Measurements from ENCODE around the gene CACNA2D4.

CACNA2D4 gene

GRCh38 chr12:1890810-1891209 is 27.6 kb downstream of the CACNA2D4 start:
- DNase-seq (ENCODE audit: extremely low read depth in 1 of 2, low read depth in 1 of 2): no peak

DNA sequence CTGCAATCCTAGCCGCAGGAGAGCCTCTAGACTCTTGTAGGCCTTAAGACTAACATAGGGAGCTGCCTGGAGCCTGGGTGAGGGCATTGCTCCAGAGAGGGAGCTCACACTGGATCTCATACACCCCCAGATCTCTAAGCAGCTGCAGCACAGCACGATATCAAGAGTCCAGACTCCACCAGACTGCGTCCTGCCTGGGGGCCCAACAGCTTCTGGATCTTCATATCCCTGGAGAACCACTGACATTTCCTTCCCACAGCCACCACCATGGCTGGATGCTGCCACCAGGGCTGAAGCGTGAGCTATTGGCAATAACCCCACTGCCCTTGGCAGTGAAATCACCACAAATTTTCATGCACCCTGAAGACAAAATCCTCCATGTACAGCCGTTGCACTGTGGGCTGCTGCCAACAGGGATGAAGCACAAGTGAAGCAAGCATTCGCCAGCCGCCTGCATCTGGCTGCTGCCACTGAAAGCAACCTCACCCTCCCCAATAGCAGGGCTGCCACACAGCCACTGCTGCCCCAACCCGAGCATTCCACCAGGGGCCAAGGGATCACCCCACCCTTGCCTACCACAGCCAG is 28.2 kb downstream of the CACNA2D4 start:
- no peak for DNase-seq (ENCODE audit: extremely low read depth in 1 of 2, low read depth in 1 of 2)

DNA sequence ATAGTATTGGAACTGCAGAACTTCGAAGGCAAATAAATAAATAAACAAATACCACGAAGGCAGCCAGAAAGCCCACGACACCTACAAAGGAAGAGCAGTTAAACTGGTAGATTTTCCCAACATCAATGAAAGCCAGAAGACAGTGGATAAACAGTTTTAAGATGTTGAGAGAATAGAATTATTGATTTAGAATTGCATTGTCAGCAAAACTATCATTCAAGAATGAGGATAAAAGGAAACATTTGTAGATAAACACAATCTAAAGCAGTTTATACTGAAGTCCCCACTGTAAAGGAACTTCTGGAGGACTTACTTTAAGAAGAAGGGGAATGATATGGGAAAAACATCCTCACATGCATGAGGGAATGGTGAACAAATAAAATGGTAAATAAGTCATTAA is 29.5 kb downstream of the CACNA2D4 start:
- no peak for DNase-seq (ENCODE audit: extremely low read depth in 1 of 2, low read depth in 1 of 2)

DNA sequence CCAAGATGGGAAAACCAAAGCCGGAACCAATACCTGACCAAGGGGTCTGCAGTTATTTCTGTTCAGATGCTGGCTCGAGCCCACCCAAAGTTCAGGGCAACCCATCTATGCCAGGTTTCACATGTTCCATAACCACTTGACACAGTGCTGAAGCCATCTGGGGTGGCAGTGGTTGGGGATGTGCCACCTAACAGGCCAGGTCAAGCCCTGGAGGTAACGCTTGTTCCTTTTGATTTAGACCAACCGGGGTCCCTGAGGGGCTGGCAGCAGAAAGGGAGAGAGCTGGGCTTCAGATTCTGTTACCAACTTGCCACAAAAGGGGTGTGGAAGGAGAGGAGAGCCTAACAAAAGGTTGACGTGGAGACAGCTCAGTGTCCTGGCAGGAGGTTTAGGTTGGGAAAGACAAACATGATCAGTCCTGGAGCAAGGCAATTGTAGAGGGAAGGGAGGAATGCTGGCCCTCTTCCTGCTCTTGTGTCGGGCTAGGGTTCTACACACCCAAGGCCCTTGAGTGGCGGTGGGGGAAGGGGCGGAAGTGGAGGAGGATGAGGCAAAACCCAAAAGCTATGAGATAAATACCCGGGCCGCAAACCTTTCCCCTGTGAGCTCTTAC is 31.9 kb downstream of the CACNA2D4 start:
- DNase-seq (ENCODE audit: extremely low read depth in 1 of 2, low read depth in 1 of 2): no peak

DNA sequence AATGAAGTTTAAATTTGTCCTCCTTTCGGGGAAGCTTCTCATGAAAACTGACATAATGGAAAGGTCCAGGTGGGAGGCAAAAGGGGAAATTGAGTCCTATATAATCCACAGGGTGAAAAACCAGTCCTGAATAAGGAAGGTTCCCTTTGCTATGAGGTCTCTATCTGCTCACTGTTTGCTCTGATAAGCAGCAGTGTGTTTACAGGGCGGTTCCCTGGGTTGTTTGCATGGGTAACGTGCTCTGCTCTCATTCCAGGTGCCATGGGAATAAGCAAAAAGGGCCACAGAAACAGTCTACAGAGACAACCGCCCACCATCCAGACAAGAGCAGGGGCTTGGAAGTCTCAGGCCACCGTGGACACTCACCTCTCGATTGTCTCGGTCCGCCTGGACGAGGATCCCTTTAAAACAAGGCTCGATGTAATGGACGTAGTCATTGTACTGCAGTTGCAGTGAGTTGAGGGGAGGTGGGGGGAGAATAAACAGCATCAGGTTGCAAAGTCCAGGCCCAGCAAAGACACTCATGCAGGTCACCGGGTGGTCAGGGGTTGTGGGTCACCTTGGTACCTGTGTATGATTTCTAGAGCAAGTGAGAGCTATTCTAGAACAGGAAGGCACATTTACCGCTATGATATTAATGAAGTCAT is 32.7 kb downstream of the CACNA2D4 start:
- no peak for DNase-seq (ENCODE audit: extremely low read depth in 1 of 2, low read depth in 1 of 2)

DNA sequence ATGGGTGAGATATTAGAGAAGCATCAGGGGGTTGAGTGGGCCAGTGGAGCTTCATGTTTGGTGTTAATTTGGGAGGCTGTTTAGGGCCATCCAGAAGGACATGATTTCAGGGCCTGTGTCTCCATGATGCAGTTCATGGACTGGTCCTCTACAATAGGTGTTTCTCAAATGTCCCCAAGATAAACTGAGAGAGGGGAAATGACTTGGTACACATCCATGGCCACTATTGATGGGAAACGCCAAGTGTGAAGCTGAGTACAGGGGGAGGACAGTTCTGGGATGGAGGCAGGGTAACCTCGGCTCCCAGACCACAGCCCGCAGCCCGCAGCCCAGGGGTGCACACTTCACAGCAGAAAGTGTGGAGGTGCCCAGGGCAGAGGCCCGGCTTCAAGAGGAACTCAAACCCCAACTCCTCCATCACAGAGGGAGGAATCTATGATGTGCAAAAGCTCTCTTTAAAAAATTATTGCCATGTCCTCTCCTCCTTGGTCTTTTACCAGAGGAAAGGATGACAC is 33.3 kb downstream of the CACNA2D4 start:
- DNase-seq (ENCODE audit: extremely low read depth in 1 of 2, low read depth in 1 of 2): no peak

- no peak for DNase-seq (ENCODE audit: extremely low read depth in 1 of 2, low read depth in 1 of 2)
Measured at GRCh38 chr12:1884651-1885050, 33.8 kb downstream of the CACNA2D4 start.

DNA sequence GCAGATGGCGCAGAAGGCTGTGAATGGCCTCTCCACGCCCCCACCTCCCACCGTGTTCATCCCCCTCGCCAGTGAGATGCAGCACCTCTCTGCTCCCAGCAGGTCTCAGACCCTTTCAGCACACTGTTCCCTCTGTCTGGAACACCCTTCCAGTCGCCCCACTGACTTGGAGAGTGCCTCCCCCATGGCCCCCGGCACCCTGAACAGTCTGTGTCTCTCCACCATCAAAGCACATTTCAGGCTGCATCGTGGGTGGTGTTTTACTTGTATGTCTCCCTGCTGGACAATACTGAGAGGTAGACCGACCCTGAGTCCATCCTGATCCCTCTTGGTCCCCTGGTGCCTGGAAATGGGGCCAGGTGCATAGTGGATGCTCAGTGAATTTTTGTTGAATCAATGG is 34.9 kb downstream of the CACNA2D4 start:
- DNase-seq (ENCODE audit: extremely low read depth in 1 of 2, low read depth in 1 of 2): no peak

- no peak for DNase-seq (ENCODE audit: extremely low read depth in 1 of 2, low read depth in 1 of 2)
Measured at GRCh38 chr12:1882850-1883470, 35.5 kb downstream of the CACNA2D4 start.

DNA sequence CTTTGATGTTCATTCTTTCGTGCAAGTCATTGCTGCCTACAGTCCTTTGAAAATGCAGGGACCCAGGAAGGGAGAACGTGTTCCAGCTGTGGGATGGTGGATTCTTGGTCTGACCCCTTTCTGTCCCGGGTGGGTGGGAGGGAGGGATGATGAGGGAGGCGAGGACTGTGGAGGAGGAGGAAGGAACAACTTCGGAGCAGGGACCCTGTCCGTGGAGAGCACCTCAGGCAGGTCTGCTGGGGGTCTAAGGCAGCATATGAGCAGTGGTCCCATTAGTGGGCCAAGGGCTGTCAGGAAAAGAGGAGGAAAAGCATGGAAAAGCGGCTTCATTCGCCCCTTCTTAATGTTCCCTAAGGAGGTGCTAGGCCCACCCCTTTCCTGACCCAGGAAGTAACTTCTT is 36.0 kb downstream of the CACNA2D4 start:
- DNase-seq (ENCODE audit: extremely low read depth in 1 of 2, low read depth in 1 of 2): no peak

DNA sequence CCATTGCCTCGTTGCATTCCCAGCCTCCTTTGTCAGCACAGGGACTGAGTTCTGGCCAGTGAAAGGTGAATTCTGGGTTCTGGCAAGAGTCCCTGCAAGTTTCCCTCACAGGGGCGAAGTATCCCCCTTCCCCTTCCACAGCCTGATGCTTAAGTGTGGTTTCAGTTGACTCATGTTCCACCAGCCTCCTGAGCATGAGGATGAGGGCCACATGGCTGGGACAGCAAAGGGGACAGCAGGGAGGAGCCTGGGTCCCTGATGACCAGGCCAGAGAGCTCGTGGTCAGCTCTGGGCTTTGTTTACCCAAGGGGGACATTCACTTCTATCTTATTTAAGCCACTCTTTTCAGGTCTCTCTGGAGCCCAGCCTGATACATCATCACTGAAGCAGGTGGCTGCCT is 36.5 kb downstream of the CACNA2D4 start:
- DNase-seq (ENCODE audit: extremely low read depth in 1 of 2, low read depth in 1 of 2): no peak

DNA sequence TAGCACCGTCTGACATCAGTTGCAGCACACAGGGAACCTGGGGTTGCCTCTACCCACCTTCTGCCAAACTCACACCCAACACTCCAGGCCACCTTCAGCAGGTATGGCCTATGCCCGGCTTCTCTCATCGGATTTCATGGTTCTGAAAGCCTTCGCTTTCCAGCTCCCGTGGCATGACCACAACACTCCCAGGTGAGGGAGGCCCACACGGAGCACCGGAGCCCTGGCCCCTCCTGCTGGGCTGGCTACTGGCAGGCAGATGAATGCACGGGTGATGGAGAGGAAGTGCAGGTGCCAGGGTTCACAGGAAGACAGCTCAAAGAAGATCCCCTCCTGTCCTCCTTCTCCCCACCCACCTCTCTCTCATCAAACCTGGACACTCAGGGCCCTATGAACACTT is 37.2 kb downstream of the CACNA2D4 start:
- DNase-seq (ENCODE audit: extremely low read depth in 1 of 2, low read depth in 1 of 2): no peak

DNA sequence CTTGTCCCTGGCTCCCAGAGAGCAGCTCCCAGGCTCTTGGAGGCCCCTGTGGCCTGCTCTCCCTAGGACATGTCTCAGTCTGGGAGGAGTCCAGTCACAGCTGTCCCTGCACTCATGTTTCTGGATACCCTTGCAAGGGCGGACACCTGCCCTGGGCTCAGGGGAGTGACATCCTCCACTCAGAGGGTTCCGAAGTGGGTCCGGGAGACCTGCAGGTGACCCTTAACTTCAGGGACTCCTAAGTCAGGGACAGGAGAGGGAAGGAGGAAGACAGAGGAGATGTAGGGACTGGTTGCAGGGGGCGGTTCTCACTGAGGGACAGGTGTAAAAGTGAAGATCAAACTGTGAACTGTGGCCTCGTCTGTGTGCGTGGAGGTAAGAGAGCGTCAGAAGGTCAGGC is 37.6 kb downstream of the CACNA2D4 start:
- DNase-seq (ENCODE audit: extremely low read depth in 1 of 2, low read depth in 1 of 2): no peak

DNA sequence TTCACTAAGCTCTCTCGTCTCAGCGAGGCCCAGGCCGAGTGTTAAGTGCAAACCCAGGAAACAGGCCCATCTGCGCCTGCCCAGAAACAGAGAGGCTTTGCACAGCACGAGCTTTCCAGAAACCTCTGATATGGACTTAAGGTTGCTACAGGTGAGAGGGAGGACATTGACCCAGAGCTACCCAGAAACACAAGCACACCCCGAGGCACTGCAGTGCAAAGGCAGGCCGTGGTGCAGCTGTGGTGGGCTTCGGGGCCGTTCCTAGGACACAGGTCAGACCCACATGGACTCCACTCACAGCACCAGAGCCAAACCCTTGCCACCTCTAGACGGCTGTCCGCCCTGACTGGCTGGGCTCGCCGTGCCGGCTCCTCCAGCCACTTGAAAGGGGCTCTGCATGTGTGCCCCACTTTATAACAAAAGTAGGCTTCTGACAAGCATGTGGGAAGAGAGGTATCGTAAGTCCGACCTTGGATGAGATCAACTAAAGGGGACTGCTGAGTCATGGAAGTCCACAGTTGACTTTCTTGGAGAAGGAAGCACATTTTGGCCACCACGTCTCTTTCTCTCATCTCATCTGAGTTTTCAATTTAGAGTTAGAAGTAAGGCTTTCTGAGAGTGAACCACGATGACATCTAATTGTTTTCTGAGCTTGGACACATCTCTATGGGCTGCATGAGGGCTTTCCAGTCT is 38.2 kb downstream of the CACNA2D4 start:
- no peak for DNase-seq (ENCODE audit: extremely low read depth in 1 of 2, low read depth in 1 of 2)

GRCh38 chr12:1879633-1880032 is 38.8 kb downstream of the CACNA2D4 start:
- DNase-seq (ENCODE audit: extremely low read depth in 1 of 2, low read depth in 1 of 2): no peak

- no peak for DNase-seq (ENCODE audit: extremely low read depth in 1 of 2, low read depth in 1 of 2)
Measured at GRCh38 chr12:1878695-1879094, 39.8 kb downstream of the CACNA2D4 start.

DNA sequence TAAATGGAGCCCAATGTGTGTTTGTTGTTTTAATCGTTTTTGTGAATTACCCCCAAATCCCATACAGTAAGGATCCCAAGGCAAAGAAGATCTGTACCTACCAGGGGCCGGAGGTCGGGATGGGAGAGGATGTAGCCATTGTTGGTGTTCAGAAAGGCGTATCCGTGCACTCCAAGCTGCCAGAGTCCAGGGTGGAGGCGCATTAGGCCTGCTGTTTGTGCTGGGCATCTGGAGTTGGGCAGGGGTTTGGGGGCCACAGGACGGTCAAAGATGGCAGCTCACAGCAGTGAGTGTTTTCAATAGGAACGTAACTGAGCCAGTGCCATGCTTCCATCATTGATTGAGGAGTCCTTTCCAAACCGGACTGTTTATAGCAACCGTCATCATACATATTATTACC is 40.2 kb downstream of the CACNA2D4 start:
- DNase-seq (ENCODE audit: extremely low read depth in 1 of 2, low read depth in 1 of 2): no peak

GRCh38 chr12:1877169-1877878 is 41.1 kb downstream of the CACNA2D4 start:
- DNase-seq (ENCODE audit: extremely low read depth in 1 of 2, low read depth in 1 of 2): no peak

DNA sequence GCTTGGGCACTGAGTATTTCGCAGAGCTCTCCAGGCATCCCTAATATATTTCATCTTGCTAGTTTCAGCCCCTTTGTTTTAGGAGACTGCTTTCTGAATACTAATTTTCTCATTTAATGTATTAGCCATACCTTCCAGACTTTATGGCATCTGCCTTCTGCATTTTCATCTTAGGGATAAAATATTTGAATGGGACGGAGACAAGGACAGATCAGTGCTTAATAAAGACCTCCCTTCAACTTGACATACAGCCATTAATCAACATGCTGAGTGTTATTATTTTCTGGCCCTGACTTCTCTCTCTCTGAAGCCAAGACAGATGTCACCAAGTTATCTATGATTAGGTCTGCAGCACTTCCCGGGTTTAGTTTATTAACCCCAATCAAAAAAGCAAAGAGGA is 42.4 kb downstream of the CACNA2D4 start:
- no peak for DNase-seq (ENCODE audit: extremely low read depth in 1 of 2, low read depth in 1 of 2)

DNA sequence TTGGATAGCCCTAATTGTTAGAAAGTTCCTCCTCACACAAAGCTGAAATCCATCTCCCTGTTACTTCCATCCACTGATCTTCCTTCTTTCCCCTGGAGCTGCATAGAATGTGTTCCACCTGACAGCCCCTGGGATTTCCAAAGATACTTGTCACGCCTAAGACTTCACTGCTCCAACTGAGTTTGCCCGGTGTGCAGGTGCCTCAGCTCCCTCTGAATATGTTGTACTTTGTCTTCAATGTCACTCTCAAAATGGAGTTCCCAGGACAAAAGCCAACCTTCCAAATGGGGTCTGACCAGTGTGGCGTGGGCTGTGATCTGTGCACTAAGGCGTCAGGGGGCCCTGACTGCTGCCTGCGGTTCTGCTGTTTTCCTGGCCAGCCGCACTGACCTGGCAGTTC is 42.8 kb downstream of the CACNA2D4 start:
- no peak for DNase-seq (ENCODE audit: extremely low read depth in 1 of 2, low read depth in 1 of 2)

Measured in stimulated activated CD8-positive, alpha-beta memory T cell treated with anti-CD3 and anti-CD28 coated beads, Interleukin-7, amount 100 ng/mL, for 48 hours (primary cell).